ENCODE measurements around the gene IDH1. TPM values are rescaled to one million over a fixed set of nuclear protein-coding genes. Genes with fewer than 3 reads are reported as not detected.

The IDH1 gene
- total and polyA plus RNA-seq, 10 of the 15 experiments (the other 5 are each of a cell fraction or from before 2014, with no cell fraction given): 39.0 to 114 (median 55.0) TPM

DNA sequence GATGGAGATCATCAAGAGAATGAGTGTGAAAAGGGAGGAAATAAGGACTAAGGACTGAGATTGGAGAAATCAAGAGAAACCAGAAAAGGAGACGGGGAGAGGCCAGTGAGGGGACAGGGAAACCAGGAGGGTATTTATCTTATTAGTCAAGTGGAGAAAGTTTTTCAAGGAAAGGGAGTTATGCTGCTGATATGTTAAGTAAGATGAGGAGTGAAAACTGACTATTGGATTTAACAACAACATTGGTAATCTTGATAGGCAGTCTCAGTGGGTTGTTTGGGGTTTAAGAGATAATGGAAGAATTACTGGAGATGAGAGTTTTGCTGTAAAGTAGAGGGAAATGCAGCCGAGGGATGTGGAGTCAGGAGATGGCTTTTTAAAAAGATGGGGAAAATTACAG, 41.7 kb upstream of the IDH1 start:
- Histone ChIP-seq H3K9me3 (replicated peaks; ENCODE audit: control insufficient read depth, insufficient read depth, low read length) (no peaks in the 10 kb centered on the region), H3K27ac (ENCODE audit: control insufficient read depth, insufficient read depth) (no peak overlapping the region), H3K9ac (ENCODE audit: control insufficient read depth, insufficient read depth, low read length) (no peak overlapping the region), H3K79me2 (ENCODE audit: control insufficient read depth, insufficient read depth, low read length) (peaks cover 4% of the 10 kb centered on the region), H2AFZ (ENCODE audit: control insufficient read depth, low read depth, low read length) (no peak overlapping the region), H3K4me1 (ENCODE audit: control insufficient read depth, insufficient read depth, low read length) (peaks cover 15% of the 10 kb centered on the region; the same call in 1 of the 2 replicates), H4K20me1 (ENCODE audit: control insufficient read depth, insufficient read depth) (no peaks in the 10 kb centered on the region), H3K36me3 (ENCODE audit: control insufficient read depth in 2 of 2, insufficient read depth in 2 of 2, low read length in 1 of 2) (peaks cover 1 to 23% of the 10 kb centered on the region in 2 experiments; a peak in 2 of 4 replicates), H3K27me3 (replicated peaks in 1 of 2; ENCODE audit: control insufficient read depth in 2 of 2, insufficient read depth in 2 of 2, low read length in 1 of 2) (no peaks in the 10 kb centered on the region), H3K4me2 (ENCODE audit: control insufficient read depth, insufficient read depth) (no peak overlapping the region), H3K4me3 (no peak overlapping the region)
- POLR2A ChIA-PET: interaction anchor here (1.3 kb wide), 1 partner anchor 18 kb away, joined by 4 read pairs; no protein-coding TSS in a partner anchor
- TF ChIP-seq POLR2AphosphoS5 (IDR thresholded peaks at IDR 0.05; ENCODE audit: low read length) (no peak), MEF2A (IDR thresholded peaks at IDR 0.05; ENCODE audit: insufficient read depth, low read depth, low read length) (no peak), ZNF24 (IDR thresholded peaks at IDR 0.05) (no peak), ZNF274 (IDR thresholded peaks at IDR 0.05; ENCODE audit: insufficient read depth, insufficient read length) (no peak), POU2F2 (IDR thresholded peaks at IDR 0.05; ENCODE audit: borderline replicate concordance, low read depth, low read length) (no peak), ZNF622 (IDR thresholded peaks at IDR 0.05) (no peak), EED (IDR thresholded peaks at IDR 0.05; ENCODE audit: low read depth) (no peak), POLR2AphosphoS2 (IDR thresholded peaks at IDR 0.05; ENCODE audit: low read depth, low read length) (no peak), TCF12 (IDR thresholded peaks at IDR 0.05; ENCODE audit: low read depth, low read length) (no peak), RELA (IDR thresholded peaks at IDR 0.05; ENCODE audit: borderline replicate concordance, partially characterized antibody) (no peak), NR2C1 (IDR thresholded peaks at IDR 0.05) (no peak), NRF1 (conservative IDR thresholded peaks at IDR 0.05; ENCODE audit: low read depth, low read length) (no peak), RCOR1 (conservative IDR thresholded peaks at IDR 0.05; ENCODE audit: low read depth, low read length) (no peak), RBBP5 (conservative IDR thresholded peaks at IDR 0.05) (no peak), TCF7 (IDR thresholded peaks at IDR 0.05; ENCODE audit: borderline replicate concordance) (no peak), NFYA (IDR thresholded peaks at IDR 0.05; ENCODE audit: borderline replicate concordance, low read depth, low read length) (no peak), E2F8 (IDR thresholded peaks at IDR 0.05; ENCODE audit: low read depth, partially characterized antibody) (no peak), RUNX3 (IDR thresholded peaks at IDR 0.05; ENCODE audit: low read length) (no peak), NFYB (IDR thresholded peaks at IDR 0.05; ENCODE audit: insufficient read depth, low read depth, low read length) (no peak)
- DNase-seq (ENCODE audit: low read depth, low spot score): no peak
- no peak for FAIRE-seq
- intact Hi-C loops (cut with micrococcal nuclease; ENCODE audit: unreplicated experiment): no loop called here
- ATAC-seq: no peak
- no TSS peak for BruUV-seq (replicated peaks)
- SMC1A ChIA-PET (ENCODE audit: uncharacterized antibody, unreplicated experiment): interaction anchor here (1.0 to 1.9 kb wide), 2 partner anchors 15 to 16 kb away, joined by 3 to 5 read pairs; no protein-coding TSS in a partner anchor
- in situ Hi-C loops (cut with MboI): no loop called here
- RAD21 ChIA-PET (ENCODE audit: unreplicated experiment): interaction anchor here (1.2 kb wide), 1 partner anchor 15 kb away, joined by 3 read pairs; no protein-coding TSS in a partner anchor
- CTCF ChIA-PET: interaction anchor here (0.6 kb wide), 1 partner anchor 17 kb away, joined by 3 read pairs; no protein-coding TSS in a partner anchor
- 94% methylated on average over 2 of the region's 2 CpGs for WGBS (ENCODE audit: insufficient coverage, insufficient replicate concordance, low lambda C conversion rate, missing lambda C conversion rate)
